ENCODE data around the gene KRT86.

DNA sequence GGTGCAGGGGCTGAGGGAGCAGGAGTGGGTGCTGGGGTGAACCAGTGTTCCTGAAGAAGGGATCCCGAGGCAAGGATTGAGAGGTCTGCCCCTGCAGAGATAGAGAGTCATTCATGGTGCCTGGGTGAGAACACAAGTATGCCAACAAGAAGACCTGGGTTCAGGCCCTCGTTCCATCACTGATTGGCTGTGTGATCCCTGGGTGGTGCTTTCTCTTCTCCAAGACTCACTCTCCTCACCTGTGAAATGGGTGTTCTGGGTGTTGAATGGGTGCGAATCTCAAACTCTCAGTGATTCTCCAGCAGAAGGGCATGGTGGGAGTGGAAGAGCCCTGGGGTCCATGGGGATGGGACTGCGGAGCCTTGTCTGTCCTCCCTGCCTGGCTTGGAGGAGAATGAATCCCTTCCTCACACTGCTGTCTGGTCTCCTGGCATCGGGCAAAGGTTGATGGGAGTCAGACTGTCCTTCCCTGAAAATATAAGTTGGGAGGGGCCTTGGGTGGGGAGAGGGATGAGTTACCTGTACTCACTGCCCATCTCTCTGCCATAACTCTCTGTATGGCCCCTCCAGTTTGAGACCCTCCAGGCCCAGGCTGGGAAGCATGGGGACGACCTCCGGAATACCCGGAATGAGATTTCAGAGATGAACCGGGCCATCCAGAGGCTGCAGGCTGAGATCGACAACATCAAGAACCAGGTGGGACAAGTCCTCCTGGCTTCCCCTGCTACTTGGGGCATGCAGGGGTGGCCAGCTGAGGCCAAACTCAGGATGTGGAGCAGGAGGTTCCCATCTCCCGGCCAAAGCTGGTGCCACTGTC is 31.8 kb upstream of the KRT86 start:
- TF ChIP-seq BCL11A (IDR thresholded peaks at IDR 0.05; ENCODE audit: low read depth in 2 of 2, low read length in 2 of 2) (no peak), MAFK (IDR thresholded peaks at IDR 0.05; ENCODE audit: low read depth, low read length) (no peak), TEAD4 (IDR thresholded peaks at IDR 0.05; ENCODE audit: low read depth, low read length) (no peak), HDAC2 (IDR thresholded peaks at IDR 0.05; ENCODE audit: borderline replicate concordance in 1 of 2, low read depth in 2 of 2, low read length in 2 of 2) (no peak), ASH2L (IDR thresholded peaks at IDR 0.05; ENCODE audit: low read length) (no peak), BRCA1 (IDR thresholded peaks at IDR 0.05; ENCODE audit: low read depth, low read length) (no peak)
- TF ChIP-seq, protein P1, sequence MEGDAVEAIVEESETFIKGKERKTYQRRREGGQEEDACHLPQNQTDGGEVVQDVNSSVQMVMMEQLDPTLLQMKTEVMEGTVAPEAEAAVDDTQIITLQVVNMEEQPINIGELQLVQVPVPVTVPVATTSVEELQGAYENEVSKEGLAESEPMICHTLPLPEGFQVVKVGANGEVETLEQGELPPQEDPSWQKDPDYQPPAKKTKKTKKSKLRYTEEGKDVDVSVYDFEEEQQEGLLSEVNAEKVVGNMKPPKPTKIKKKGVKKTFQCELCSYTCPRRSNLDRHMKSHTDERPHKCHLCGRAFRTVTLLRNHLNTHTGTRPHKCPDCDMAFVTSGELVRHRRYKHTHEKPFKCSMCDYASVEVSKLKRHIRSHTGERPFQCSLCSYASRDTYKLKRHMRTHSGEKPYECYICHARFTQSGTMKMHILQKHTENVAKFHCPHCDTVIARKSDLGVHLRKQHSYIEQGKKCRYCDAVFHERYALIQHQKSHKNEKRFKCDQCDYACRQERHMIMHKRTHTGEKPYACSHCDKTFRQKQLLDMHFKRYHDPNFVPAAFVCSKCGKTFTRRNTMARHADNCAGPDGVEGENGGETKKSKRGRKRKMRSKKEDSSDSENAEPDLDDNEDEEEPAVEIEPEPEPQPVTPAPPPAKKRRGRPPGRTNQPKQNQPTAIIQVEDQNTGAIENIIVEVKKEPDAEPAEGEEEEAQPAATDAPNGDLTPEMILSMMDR (IDR thresholded peaks at IDR 0.05; ENCODE audit: control extremely low read depth in 1 of 3, insufficient read depth in 1 of 3, low read depth in 1 of 3, low read length in 3 of 3) = no peak
